ENCODE results near the gene PRPS2. TPM values are rescaled to one million over a fixed set of nuclear protein-coding genes. Genes with fewer than 3 reads are reported as not detected.

Gene PRPS2
- total RNA-seq, 3 donors from 2014 or later = 25.0 to 54.4 (median 25.9) TPM

DNA sequence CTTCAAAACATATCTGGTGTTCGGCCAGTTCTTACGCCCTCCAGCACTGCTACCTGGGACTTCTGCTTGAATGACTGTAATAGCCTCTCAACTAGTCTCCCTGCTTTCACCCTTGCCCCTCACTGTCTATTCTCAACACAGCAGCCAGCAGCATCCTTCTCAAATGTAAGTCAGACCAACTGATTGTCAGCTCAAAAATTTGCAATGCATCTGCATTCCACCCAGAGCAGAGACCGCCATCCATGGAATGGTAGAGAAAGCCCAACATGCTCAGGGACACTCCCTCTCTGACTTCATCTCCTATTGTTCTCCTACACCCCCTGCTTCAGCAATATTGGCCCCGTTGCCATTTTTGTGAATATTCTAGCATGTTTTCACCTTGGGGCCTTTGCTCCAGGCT lies 81.5 kb downstream of the PRPS2 start:
- DNase-seq (ENCODE audit: low spot score in 2 of 2) = no peak
- Histone ChIP-seq H3K9me3 (no peaks in the 10 kb centered on the region), H3K4me1 (no peaks in the 10 kb centered on the region), H3K36me3 (no peaks in the 10 kb centered on the region), H3K27ac (no peak overlapping the region), H3K4me3 (no peak overlapping the region), H3K27me3 (peaks cover 0 to 16% of the 10 kb centered on the region in 2 donors)
- intact Hi-C loops (cut with DNase I; ENCODE audit: low total_unique reads) = no loop called here
- TF ChIP-seq, protein P1, sequence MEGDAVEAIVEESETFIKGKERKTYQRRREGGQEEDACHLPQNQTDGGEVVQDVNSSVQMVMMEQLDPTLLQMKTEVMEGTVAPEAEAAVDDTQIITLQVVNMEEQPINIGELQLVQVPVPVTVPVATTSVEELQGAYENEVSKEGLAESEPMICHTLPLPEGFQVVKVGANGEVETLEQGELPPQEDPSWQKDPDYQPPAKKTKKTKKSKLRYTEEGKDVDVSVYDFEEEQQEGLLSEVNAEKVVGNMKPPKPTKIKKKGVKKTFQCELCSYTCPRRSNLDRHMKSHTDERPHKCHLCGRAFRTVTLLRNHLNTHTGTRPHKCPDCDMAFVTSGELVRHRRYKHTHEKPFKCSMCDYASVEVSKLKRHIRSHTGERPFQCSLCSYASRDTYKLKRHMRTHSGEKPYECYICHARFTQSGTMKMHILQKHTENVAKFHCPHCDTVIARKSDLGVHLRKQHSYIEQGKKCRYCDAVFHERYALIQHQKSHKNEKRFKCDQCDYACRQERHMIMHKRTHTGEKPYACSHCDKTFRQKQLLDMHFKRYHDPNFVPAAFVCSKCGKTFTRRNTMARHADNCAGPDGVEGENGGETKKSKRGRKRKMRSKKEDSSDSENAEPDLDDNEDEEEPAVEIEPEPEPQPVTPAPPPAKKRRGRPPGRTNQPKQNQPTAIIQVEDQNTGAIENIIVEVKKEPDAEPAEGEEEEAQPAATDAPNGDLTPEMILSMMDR (IDR thresholded peaks at IDR 0.05) = no peak
- no peak for TF ChIP-seq POLR2AphosphoS5 (IDR thresholded peaks at IDR 0.05)
- TF ChIP-seq POLR2A (IDR thresholded peaks at IDR 0.05) = no peak

Other genes with a start within 250 kb of the PRPS2 start
- gene TLR7, start 75.7 kb downstream of the PRPS2 start, total RNA-seq = 1 to 10 TPM in 2 of 3 donors, under 1 TPM in 1; 0.98 to 2.3 (median 1.3) TPM
- gene TLR8, start 115.2 kb downstream of the PRPS2 start, total RNA-seq = 1 to 10 TPM in 2 of 3 donors, under 1 TPM in 1; 0.66 to 6.6 (median 1.0) TPM
- gene TMSB4X, start 183.7 kb downstream of the PRPS2 start, total RNA-seq = 1,000 to 10,000 TPM; 1,496 to 5,389 (median 3,453) TPM

Measured in breast epithelium (tissue), 4 donors.